ENCODE results near the gene TGIF1.

TGIF1 gene

DNA sequence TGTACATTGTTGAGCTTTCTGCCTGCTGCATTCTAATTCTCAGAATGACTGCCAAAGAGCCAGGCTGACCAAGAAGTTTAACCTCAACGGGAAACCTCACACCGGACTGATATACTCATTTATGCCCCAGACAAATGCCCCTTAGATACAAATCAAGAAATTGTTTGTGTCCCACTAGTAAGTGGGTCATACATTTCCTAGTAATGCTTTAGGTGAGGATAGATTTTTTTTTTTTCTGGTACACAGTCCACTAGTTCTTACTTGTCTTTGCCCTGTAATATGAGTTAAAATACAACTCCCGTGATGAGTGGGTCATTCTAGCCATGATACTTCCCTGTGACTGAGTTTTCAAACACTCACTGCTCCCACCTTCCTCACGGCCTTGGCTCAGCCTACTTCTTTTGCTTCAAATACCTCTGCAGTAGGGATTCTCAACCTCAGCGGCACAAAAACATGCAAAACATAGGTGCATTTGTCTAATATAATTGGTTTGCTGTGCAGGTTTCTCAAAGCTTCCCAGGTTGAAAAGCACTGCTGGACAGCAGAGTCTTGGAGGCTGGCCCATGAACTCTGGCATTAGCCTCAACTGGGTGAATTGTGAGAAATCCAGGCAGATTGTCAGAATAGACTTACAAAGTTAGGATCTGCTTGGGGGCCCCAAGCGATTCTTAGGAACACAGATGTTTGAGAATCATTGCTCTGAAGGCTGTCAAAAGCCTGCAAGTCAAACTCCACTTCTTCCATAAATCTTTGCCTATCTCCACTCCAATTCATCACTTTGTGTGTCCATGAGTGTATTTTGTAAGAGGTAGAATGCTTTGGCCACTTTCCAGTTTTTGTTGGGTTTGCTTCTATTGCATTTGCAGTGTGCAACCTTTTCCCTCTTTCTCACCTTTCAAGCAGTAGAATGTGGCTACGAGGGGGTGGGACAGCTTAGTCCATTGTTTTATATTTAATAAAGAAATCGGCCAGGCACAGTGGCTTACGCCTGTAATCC lies 35.5 kb downstream of the TGIF1 start:
- TF ChIP-seq JUND (IDR thresholded peaks at IDR 0.05; ENCODE audit: low read depth), result no peak
- no peak for DNase-seq (ENCODE audit: low read depth in 1 of 2, low spot score in 1 of 2)
- in situ Hi-C loops (cut with HindIII; ENCODE audit: low pct_unique_long_range_greater_than_20kb, low sequenced_read_pairs), result no loop called here

DNA sequence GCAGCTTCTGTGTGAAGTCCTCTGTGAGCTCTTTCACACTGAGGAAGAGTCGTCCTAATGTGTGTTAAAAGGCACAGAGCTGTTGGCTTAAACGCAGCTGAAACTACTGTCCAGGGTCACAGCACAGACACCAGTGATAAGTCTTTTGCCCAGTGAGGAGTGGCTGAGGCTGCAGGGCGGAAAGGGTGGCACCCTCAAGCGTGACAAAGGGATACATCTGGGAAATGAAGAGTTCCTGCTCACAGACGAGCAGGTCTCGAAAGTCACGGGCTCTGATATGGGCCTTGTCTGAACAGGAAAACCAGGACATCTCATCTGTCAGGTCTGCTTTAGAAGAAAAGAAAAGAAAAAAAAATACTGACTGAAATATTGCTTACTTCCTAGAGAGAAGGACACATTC lies 36.5 kb downstream of the TGIF1 start:
- no peak for DNase-seq (ENCODE audit: low read depth in 1 of 2, low spot score in 1 of 2)
- in situ Hi-C loops (cut with HindIII; ENCODE audit: low pct_unique_long_range_greater_than_20kb, low sequenced_read_pairs), result no loop called here
- no peak for TF ChIP-seq JUND (IDR thresholded peaks at IDR 0.05; ENCODE audit: low read depth)

DNA sequence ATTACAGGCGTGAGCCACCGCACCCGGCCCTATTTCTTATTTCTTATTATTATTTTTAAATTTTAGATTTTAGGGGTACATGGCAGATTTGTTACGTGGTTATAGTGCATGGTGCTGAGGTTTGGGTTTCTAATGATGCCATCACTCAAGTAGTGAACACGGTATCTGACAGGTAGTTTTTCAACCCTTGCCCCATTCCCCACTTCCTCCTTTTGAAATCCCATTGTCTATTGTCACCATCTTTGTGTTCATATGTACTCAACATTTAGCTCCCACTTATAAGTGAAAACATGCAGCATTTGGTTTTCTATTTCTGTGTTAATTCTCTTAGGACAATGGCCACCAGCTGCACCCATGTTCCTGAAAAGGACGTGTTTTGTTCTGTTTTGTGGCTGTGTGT lies 39.5 kb downstream of the TGIF1 start:
- no peak for DNase-seq (ENCODE audit: low read depth in 1 of 2, low spot score in 1 of 2)
- TF ChIP-seq JUND (IDR thresholded peaks at IDR 0.05; ENCODE audit: low read depth), result no peak
- in situ Hi-C loops (cut with HindIII; ENCODE audit: low pct_unique_long_range_greater_than_20kb, low sequenced_read_pairs), result no loop called here

DNA sequence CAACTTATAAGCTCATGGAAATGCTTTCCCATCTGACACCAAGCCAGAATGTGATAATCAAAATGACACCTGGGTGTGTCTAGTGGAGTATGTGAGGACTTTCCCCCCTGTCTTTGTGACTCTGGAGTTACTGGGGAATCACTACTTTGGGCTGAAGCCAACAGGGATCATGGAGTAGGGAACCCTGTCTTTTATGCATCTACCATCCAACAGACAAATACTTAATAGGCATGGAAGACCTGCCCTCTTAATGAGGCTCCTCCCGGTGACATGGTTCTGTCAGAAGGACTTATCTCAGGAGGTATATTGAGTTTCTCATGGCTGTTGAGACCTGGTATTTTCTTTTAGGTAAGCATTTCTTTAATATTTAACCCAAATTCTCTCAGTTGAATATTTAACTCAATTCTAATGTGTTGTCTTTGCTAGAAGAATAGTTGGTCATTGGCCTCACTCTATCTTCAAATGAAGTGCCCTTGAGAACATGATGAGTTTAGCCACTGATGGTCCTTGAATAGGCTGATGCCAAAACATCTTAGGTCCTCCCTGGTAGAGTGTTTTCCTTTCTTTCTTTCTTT lies 42.1 kb downstream of the TGIF1 start:
- in situ Hi-C loops (cut with HindIII; ENCODE audit: low pct_unique_long_range_greater_than_20kb, low sequenced_read_pairs), result no loop called here
- no peak for TF ChIP-seq JUND (IDR thresholded peaks at IDR 0.05; ENCODE audit: low read depth)
- no peak for DNase-seq (ENCODE audit: low read depth in 1 of 2, low spot score in 1 of 2)

DNA sequence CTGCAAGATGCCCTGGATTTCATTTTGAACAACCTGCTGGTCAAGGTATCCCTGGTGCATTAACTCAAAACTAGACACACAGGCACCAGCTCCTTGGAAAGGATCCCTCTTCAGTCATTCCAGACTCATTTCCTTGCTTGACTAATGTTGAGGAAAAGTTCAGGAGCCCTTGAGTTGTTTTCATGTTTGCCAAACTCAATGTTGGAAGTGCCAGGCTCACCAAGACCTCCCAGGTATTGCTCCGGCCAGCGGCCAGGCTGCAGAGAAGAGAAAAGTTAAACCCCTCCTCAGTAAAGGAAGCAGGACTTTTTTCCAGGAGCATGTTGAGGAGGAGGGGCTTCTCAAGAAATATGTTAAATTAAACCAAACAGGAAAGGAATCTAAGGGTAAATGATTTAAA lies 42.7 kb downstream of the TGIF1 start:
- no peak for DNase-seq (ENCODE audit: low read depth in 1 of 2, low spot score in 1 of 2)
- in situ Hi-C loops (cut with HindIII; ENCODE audit: low pct_unique_long_range_greater_than_20kb, low sequenced_read_pairs), result no loop called here
- no peak for TF ChIP-seq JUND (IDR thresholded peaks at IDR 0.05; ENCODE audit: low read depth)

DNA sequence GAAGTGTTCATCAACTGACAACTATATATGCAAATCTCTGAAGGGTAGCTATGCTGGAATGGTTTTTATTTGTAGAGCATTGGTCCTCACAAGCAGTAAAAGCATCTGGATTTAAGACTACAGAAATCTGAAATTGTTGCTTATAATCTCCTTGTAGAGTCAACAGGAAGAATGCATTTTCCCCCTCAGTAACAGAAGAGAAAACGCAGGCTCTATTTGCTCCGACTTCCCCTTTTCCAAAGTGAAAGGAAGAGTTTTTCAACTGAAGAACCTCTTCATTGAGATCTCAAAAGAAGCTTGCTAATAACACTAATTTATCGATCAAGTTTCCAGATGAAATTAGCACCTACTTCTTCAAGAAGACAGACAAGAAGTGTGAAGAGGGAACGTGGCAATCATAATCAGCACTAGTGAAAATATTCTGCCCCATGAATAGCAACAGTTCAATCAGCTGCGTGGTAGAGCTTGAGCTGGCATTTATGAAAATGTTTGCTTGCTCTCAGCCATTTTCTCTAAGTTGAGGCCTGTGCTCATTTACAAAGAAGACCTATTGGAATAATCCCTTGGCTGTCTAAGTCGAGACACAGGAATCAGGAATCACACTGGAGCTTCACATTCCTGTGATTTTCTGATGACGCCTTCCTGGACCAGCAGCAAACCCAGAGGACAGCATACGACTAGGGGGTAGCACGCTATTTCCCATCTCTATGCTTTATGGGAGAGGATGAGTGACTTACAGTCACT lies 43.7 kb downstream of the TGIF1 start:
- no peak for TF ChIP-seq JUND (IDR thresholded peaks at IDR 0.05; ENCODE audit: low read depth)

DNA sequence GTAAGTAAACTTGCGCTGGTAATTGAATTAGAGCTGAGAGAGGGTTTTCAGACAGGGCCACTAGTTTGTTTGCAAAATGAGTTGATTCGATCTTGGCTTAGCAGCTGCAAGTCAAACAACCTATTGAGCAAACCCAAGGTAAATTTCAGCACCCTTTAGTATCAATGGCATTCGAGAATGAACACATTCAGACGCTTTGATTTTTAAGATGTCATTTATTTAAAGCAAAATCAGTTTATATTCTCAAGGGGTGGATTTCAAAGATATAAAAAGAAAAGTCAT lies 44.2 kb downstream of the TGIF1 start:
- in situ Hi-C loops (cut with HindIII; ENCODE audit: low pct_unique_long_range_greater_than_20kb, low sequenced_read_pairs), result no loop called here
- no peak for TF ChIP-seq JUND (IDR thresholded peaks at IDR 0.05; ENCODE audit: low read depth)
- peak in 1 of 2 experiments; percentile 19 for DNase-seq (ENCODE audit: low read depth in 1 of 2, low spot score in 1 of 2)

More for the DNA sequence above, 43.7 kb downstream of the TGIF1 start:
- peak in 1 of 2 experiments; percentile 35 for DNase-seq (ENCODE audit: low read depth in 1 of 2, low spot score in 1 of 2)
- in situ Hi-C loops (cut with HindIII; ENCODE audit: low pct_unique_long_range_greater_than_20kb, low sequenced_read_pairs), result no loop called here

DNA sequence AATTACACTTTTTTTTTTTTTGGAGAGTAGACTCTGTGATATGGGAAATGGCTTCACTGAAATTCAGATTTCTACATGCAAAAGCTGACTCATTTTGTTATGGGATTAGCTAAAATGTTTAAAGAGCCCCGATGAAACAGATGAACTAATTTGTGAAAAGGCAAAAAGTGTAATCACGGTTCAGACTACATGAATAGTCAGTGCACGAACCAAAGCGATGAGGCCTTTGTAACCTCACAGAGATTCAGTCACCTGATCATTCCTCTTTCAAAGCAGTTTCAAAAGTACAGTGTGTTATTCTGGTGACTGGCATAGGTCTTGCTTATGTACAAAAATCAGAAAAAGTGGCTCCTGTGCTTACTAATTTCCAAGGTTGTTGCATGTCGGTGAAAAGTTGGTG lies 44.6 kb downstream of the TGIF1 start:
- in situ Hi-C loops (cut with HindIII; ENCODE audit: low pct_unique_long_range_greater_than_20kb, low sequenced_read_pairs), result no loop called here
- no peak for DNase-seq (ENCODE audit: low read depth in 1 of 2, low spot score in 1 of 2)
- TF ChIP-seq JUND (IDR thresholded peaks at IDR 0.05; ENCODE audit: low read depth), result no peak

DNA sequence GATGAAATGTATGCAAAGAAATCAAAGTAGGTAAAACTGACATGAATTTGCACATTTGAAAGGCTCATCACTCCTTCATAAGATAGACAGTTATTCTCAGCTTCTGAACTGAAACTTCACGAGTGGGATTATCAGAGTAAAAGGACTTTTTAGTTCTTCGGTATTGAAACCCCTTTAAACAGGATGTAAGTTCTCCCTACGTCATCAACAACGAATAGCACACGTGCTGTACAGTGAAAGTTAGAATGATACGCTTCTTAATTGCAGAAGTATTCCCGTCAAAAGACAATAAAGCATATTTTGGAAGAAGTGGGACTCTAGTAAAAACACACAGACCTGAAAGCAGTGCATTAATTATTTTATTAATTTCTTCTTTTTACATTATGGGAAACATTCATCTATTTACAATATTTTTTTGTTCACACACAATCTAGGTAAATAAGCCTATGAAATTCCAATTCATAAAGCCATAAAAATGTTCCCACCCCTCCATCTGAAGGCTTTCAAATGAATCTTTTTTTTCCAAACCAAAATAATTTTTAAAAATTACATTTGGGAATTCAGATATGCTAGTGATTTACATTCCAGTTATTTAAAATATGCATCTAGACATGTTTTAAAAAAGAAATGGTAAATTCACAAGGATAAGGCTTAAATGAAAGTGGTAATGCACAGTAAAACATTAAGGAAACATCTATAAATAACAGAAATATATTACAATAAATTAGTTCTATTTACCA lies 45.9 kb downstream of the TGIF1 start:
- in situ Hi-C loops (cut with HindIII; ENCODE audit: low pct_unique_long_range_greater_than_20kb, low sequenced_read_pairs), result no loop called here
- no peak for TF ChIP-seq JUND (IDR thresholded peaks at IDR 0.05; ENCODE audit: low read depth)
- DNase-seq (ENCODE audit: low read depth in 1 of 2, low spot score in 1 of 2), result no peak

DNA sequence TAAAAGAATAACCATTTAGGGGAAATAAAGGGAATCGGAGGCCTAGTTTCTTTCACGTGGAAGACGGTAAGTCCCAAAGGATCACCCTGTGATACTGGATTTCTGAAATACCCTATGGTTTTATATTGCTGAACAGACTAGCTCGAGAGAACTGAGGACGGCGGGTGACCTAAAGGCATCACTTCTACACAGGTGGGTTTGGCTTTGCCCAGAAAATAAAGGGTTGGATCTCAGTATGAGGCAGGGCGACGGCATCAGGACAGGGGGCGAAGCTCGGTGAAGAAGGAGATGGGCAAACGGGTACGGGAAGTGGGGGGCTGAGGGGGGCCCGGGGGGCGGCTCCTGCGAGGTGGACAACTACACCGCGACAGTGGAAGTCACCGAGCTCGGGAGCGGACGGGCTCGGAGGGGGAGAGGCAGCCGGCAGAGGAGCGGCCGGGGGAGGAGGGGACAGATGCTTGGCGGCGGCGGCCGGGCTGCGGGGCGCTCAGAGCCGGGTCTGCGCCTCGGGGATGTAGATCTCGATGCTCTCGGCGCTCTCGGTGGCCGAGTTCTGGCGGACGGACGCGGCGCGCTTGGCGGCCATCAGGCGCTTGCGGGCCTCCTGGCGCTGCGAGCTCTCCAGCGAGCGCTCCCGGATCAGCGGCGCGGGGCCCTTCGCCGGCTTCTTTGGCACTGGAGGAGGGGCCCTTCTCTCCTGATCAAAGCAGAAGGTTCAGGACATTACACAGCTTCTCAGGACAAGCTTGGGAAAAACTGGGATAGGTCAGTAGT lies 48.9 kb downstream of the TGIF1 start:
- DNase-seq (ENCODE audit: low read depth in 1 of 2, low spot score in 1 of 2), result peak; percentile 9 to 24
- no peak for TF ChIP-seq JUND (IDR thresholded peaks at IDR 0.05; ENCODE audit: low read depth)
- in situ Hi-C loops (cut with HindIII; ENCODE audit: low pct_unique_long_range_greater_than_20kb, low sequenced_read_pairs), result no loop called here

DNA sequence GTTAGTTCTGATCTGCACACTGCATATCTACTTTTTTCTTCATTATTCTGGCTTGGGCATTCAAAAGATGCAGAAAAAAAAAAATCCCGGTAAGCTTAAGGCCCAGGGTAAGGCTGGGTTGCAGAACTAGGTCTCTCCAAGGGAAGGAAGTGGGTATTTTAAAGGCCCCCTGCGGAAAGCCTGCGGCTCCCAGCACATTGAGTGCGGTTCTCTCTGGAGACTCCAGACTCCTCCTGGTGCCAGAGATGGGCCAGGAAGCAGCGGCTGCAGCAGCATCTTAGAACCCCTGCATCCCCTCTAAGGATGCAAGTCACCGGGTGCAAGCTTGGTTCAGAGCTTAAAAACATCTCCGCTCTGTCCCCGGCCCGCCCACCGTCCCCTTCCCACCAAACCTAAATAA lies 49.5 kb downstream of the TGIF1 start:
- DNase-seq (ENCODE audit: low read depth in 1 of 2, low spot score in 1 of 2), result no peak
- in situ Hi-C loops (cut with HindIII; ENCODE audit: low pct_unique_long_range_greater_than_20kb, low sequenced_read_pairs), result no loop called here
- no peak for TF ChIP-seq JUND (IDR thresholded peaks at IDR 0.05; ENCODE audit: low read depth)

DNA sequence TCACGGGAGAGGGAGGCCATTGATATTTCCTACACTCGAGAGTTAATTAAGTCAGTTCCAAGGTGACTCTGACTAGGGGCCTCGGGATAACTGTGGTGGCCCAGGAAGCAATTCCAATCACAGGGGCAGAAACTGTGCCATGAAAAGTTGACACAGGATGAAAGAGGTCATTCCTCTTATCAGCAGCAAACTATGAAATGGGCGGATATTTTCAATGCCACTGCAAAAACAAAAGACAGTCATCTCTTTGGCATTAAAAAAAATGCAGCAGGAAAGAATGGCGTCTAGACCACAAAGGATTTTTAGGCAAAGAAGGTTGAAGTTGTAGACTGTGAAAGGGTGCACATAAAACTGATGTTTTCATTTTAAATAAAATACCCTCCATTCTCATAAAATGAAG lies 50.0 kb downstream of the TGIF1 start:
- DNase-seq (ENCODE audit: low read depth in 1 of 2, low spot score in 1 of 2), result no peak
- in situ Hi-C loops (cut with HindIII; ENCODE audit: low pct_unique_long_range_greater_than_20kb, low sequenced_read_pairs), result no loop called here
- TF ChIP-seq JUND (IDR thresholded peaks at IDR 0.05; ENCODE audit: low read depth), result no peak

Data from T47D (cell line).